Erythroblast (primary cell): Measurements from ENCODE around the gene ADAMTSL2.

Experiments
- GATA1 ChIP-seq: IDR thresholded peaks from 2 replicates; pipeline ENCODE4 v1.6.1; 2011; ENCODE audit warnings: low read depth, mild to moderate bottlenecking, control low read depth, low read length, moderate library complexity
- POLR2A ChIP-seq: IDR thresholded peaks from 2 replicates; pipeline ENCODE4 v1.6.1; 2011; ENCODE audit warnings: mild to moderate bottlenecking, low read length

DNA sequence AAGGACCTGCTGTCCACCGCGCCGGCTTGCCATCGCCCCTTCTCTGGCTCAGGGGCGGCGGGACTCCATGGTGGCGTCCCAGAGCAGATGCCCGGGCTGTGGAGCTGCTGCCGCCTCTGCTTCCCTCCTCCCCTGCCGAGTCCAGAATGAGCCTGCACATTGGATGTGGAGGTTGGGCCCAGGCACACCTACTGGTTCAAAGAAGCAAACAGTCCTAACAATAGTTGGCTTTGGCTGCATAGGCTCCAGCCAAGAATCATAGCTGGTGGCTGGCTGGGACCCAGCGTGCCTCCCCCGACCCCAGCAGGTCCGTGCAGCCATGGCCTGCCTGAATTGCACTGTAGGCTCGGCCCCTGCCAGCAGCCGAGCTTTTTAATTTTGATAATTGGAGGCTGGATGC is 25.8 kb downstream of the ADAMTSL2 start:
- TF ChIP-seq POLR2A, result no peak
- no peak for TF ChIP-seq GATA1
